Mucosa of rectum (tissue), 2 donors: Measurements from ENCODE around the gene AFF3.

Source experiments
- H3K27ac ChIP-seq, 2 donors: one replicate each; pipeline ENCODE4 v1.7.0; 2013; ENCODE audit warnings: inconsistent platforms in 2 of 2, low read depth in 2 of 2, low read length in 2 of 2
- H3K27me3 ChIP-seq, 2 donors: one replicate each; pipeline ENCODE4 v1.7.0; 2013; ENCODE audit warnings: low read length in 2 of 2; ENCODE audit not compliant: control insufficient read depth in 2 of 2, insufficient read depth in 2 of 2
- H3K36me3 ChIP-seq, 2 donors: one replicate each; pipeline ENCODE4 v1.7.0; 2013; ENCODE audit warnings: low read length in 2 of 2; ENCODE audit not compliant: control insufficient read depth in 2 of 2, insufficient read depth in 2 of 2
- H3K4me1 ChIP-seq, 2 donors: one replicate each; pipeline ENCODE4 v1.7.0; 2013; ENCODE audit warnings: low read length in 2 of 2, mild to moderate bottlenecking in 1 of 2; ENCODE audit not compliant: control insufficient read depth in 2 of 2, insufficient read depth in 2 of 2
- H3K4me3 ChIP-seq, 2 donors: one replicate each; pipeline ENCODE4 v1.7.0; 2013; ENCODE audit warnings: low read length in 2 of 2
- H3K9ac ChIP-seq, 2 donors: one replicate each; pipeline ENCODE4 v1.7.0; 2013; ENCODE audit warnings: low read length in 2 of 2, low read depth in 1 of 2, mild to moderate bottlenecking in 1 of 2
- H3K9me3 ChIP-seq, 2 donors: one replicate each; pipeline ENCODE4 v1.7.0; 2013; ENCODE audit warnings: low read length in 2 of 2; ENCODE audit not compliant: control insufficient read depth in 2 of 2
- donor health status: healthy.
- donor health status: Normal muscosa, but diverticular disease.

Gene AFF3

DNA sequence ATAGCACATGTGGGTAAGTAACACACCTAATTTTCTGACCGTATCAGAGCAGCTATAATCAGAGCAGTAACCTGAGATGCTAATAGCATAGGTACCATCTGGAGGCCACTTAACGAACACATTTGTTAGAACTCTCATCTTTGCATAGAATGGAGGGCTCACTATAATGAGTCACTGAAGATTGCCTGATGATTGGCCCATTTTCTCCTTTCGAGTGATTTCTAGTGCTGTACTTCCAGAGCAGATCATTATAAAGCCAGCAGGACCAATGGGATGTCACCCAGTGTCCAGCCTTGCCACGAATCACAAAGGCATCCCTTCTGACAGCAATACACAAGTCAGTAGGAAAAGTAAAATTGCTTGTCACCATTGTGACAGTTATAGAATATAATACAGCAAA, 570.9 kb downstream of the AFF3 start:
- no peak overlapping the region for H3K27ac ChIP-seq
- H3K4me3 ChIP-seq, result no peak overlapping the region
- H3K4me1 ChIP-seq, result no peaks in the 10 kb centered on the region
- no peaks in the 10 kb centered on the region for H3K36me3 ChIP-seq
- no peak overlapping the region for H3K9ac ChIP-seq
- no peaks in the 10 kb centered on the region for H3K27me3 ChIP-seq
- no peaks in the 10 kb centered on the region for H3K9me3 ChIP-seq

DNA sequence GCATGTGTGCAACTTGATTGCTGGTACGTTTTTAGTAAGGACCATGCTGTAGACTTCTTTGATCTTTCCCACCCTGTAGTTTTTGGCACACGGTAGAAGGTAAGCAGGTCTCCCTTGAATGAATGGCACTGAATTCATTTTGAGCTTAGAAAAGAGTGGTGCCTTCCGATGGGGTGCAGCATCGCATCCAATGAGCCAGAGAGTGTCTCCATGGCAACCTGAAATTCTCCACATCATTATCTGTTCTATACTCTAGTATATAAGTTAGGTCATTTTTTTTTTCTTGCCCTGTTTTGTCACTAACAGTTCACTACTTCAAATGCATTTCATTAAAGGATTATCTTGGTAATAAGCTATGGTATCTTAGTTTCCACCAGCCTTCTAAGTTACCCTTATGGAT, 571.4 kb downstream of the AFF3 start:
- Histone ChIP-seq H3K4me1 (no peaks in the 10 kb centered on the region), H3K9me3 (no peaks in the 10 kb centered on the region), H3K36me3 (no peaks in the 10 kb centered on the region), H3K4me3 (no peak overlapping the region), H3K27me3 (no peaks in the 10 kb centered on the region), H3K27ac (no peak overlapping the region), H3K9ac (no peak overlapping the region)

DNA sequence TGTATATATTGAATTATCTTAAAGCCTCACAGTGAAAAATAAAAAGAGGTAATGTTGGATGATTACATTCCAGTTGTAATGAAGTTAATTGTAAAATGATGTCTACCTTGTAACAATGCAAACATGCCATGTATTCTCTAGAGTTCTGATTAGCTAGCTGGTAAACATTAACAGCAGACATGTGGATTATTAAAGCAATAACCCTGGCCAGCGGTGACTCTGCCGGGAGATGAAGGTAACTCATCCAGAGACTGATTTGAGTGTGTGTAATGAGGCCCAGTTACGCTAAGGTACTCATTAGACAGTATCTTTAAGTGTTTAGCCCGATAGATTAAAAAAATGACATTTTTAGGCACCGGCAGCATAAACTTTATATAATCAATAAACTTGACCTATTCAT, 573.0 kb downstream of the AFF3 start:
- no peaks in the 10 kb centered on the region for H3K4me1 ChIP-seq
- H3K9me3 ChIP-seq, result no peaks in the 10 kb centered on the region
- H3K9ac ChIP-seq, result no peak overlapping the region
- H3K27me3 ChIP-seq, result no peaks in the 10 kb centered on the region
- H3K4me3 ChIP-seq, result no peak overlapping the region
- no peaks in the 10 kb centered on the region for H3K36me3 ChIP-seq
- H3K27ac ChIP-seq, result no peak overlapping the region

DNA sequence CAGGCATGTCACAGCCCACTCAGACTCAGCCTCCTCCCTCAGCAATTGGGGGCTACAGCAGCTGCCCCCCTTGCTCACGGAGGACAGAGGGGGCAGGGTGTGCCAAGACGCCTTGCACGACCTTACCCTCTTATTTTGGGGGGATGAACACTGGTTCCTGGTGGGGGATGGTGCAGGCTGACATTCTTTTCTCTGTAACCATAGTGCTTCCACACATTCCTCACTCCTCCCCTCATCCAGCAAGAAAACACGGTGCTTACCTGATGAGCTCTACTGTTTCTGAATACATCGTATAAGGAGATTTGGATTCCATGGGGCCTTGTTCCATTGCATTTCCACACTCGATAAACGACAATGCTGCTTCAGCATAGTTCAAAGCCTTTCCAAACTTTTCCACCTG, 577.2 kb downstream of the AFF3 start:
- H3K36me3 ChIP-seq, result no peaks in the 10 kb centered on the region
- no peak overlapping the region for H3K27ac ChIP-seq
- H3K27me3 ChIP-seq, result no peaks in the 10 kb centered on the region
- H3K9ac ChIP-seq, result no peak overlapping the region
- no peaks in the 10 kb centered on the region for H3K9me3 ChIP-seq
- no peaks in the 10 kb centered on the region for H3K4me1 ChIP-seq
- no peak overlapping the region for H3K4me3 ChIP-seq

GRCh38 chr2:99562516-99562915, 579.9 kb downstream of the AFF3 start:
- Histone ChIP-seq H3K9me3 (no peaks in the 10 kb centered on the region), H3K9ac (no peak overlapping the region), H3K36me3 (no peaks in the 10 kb centered on the region), H3K27me3 (no peaks in the 10 kb centered on the region), H3K27ac (no peak overlapping the region), H3K4me3 (no peak overlapping the region), H3K4me1 (no peaks in the 10 kb centered on the region)

DNA sequence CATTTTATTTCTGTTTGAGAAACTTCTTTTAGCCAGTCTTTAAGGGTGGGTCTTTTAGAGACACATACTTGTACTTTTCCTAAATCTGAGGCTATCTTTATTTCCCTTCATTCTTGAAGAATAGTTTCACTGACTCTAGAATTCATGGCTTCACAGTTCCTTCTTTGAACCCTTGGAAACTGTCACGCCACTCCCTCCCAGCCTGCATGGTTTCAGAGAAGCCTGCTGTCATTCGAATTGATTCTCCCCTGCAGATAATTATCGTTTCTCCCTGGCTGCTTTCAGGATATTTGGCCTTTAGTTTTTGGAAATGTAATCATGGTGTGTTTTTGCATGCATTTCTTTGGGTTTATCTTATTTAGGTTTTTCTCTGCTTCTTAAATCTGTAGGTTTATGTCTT, 580.6 kb downstream of the AFF3 start:
- Histone ChIP-seq H3K9me3 (no peaks in the 10 kb centered on the region), H3K27me3 (no peaks in the 10 kb centered on the region)

GRCh38 chr2:99559075-99559662, 583.2 kb downstream of the AFF3 start:
- H3K9ac ChIP-seq, result no peak overlapping the region
- H3K9me3 ChIP-seq, result no peaks in the 10 kb centered on the region

More for the DNA sequence above, 580.6 kb downstream of the AFF3 start:
- no peaks in the 10 kb centered on the region for H3K36me3 ChIP-seq
- H3K4me3 ChIP-seq, result no peak overlapping the region
- H3K9ac ChIP-seq, result no peak overlapping the region
- no peaks in the 10 kb centered on the region for H3K4me1 ChIP-seq
- no peak overlapping the region for H3K27ac ChIP-seq

GRCh38 chr2:99555404-99555803, 587.0 kb downstream of the AFF3 start:
- H3K36me3 ChIP-seq, result peaks cover 0 to 2% of the 10 kb centered on the region in 2 donors
- no peak overlapping the region for H3K27ac ChIP-seq
- H3K9ac ChIP-seq, result no peak overlapping the region
- no peaks in the 10 kb centered on the region for H3K4me1 ChIP-seq
- no peaks in the 10 kb centered on the region for H3K9me3 ChIP-seq
- H3K4me3 ChIP-seq, result no peak overlapping the region
- no peaks in the 10 kb centered on the region for H3K27me3 ChIP-seq

More at GRCh38 chr2:99559075-99559662, 583.2 kb downstream of the AFF3 start:
- H3K4me3 ChIP-seq, result no peak overlapping the region
- no peak overlapping the region for H3K27ac ChIP-seq
- no peaks in the 10 kb centered on the region for H3K36me3 ChIP-seq
- no peaks in the 10 kb centered on the region for H3K4me1 ChIP-seq
- H3K27me3 ChIP-seq, result no peaks in the 10 kb centered on the region

DNA sequence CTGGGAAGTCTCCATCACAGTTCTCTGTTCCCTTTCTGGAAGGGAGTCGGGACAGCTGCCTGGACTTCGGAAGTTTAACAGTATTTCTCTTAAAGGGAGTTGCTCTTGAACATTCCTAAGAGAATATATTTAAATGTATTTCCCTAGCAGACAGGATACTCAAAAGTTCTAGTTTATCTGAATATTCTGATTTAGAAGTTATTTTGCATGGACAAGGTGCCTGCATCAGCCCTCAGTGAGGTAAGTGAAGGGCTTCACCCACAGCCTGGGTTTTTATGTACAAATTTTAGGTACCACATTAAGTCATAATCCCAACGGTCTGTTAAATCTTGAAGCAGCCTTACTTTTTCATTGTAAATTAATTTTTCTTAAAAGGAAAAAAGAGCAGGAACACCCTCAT, 587.5 kb downstream of the AFF3 start:
- Histone ChIP-seq H3K36me3 (peaks cover 0 to 2% of the 10 kb centered on the region in 2 donors), H3K4me3 (no peak overlapping the region)

DNA sequence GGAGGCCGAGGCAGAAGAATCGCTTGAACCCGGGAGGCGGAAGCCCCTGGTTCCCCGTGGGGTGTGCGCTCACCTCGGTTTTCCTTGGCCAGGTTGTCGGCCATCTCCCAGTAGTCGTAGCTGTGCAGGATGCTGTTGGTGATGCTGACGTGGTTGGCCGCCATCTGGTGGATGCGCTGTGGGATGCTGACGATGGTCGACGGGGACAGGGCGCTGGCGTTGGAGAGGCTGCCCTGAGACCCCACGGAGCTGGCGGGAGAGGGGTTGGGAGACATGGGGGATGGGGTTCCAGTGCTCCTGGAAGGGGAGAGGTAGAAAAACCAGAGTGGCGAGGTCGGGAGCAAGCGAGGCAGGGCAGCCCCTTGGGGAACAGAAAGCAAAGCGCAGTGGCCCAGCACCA, 588.2 kb downstream of the AFF3 start:
- Histone ChIP-seq H3K36me3 (peaks cover 0 to 2% of the 10 kb centered on the region in 2 donors), H3K27ac (no peak overlapping the region), H3K9me3 (no peaks in the 10 kb centered on the region), H3K9ac (no peak overlapping the region), H3K27me3 (no peaks in the 10 kb centered on the region), H3K4me3 (no peak overlapping the region), H3K4me1 (no peaks in the 10 kb centered on the region)

More for the DNA sequence above, 587.5 kb downstream of the AFF3 start:
- H3K9me3 ChIP-seq, result no peaks in the 10 kb centered on the region
- no peak overlapping the region for H3K27ac ChIP-seq
- H3K9ac ChIP-seq, result no peak overlapping the region
- no peaks in the 10 kb centered on the region for H3K27me3 ChIP-seq
- no peaks in the 10 kb centered on the region for H3K4me1 ChIP-seq

DNA sequence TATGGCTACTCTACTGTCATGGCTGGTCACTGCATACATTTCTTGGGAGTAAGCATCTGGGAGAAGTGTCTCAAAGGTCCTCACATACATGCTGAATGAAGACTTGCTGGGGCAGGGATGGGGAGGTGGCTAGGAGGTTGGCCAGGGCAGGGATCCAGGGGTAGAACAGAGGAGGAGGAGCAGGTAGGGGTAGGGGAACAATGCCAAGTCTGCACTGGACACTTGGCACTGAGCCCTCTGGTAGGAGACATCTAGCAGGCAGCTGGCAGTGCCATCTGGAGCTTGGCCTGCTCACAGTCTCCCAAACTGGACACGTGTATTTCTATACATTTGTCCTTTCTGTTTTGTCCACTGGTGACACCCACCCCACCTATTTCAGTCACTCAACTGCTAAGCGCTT, 589.9 kb downstream of the AFF3 start:
- H3K9ac ChIP-seq, result no peak overlapping the region
- H3K4me1 ChIP-seq, result no peaks in the 10 kb centered on the region
- peaks cover 0 to 2% of the 10 kb centered on the region in 2 donors for H3K36me3 ChIP-seq
- H3K9me3 ChIP-seq, result no peaks in the 10 kb centered on the region
- no peak overlapping the region for H3K27ac ChIP-seq
- H3K27me3 ChIP-seq, result no peaks in the 10 kb centered on the region
- H3K4me3 ChIP-seq, result no peak overlapping the region
